ENCODE results near the gene GTPBP3.
"Not testable (repeated sequence)": the region's sequence is repeated elsewhere in the genome, so short reads cannot be mapped to it uniquely, and the experiment has no call there.

GTPBP3 gene, protein sequence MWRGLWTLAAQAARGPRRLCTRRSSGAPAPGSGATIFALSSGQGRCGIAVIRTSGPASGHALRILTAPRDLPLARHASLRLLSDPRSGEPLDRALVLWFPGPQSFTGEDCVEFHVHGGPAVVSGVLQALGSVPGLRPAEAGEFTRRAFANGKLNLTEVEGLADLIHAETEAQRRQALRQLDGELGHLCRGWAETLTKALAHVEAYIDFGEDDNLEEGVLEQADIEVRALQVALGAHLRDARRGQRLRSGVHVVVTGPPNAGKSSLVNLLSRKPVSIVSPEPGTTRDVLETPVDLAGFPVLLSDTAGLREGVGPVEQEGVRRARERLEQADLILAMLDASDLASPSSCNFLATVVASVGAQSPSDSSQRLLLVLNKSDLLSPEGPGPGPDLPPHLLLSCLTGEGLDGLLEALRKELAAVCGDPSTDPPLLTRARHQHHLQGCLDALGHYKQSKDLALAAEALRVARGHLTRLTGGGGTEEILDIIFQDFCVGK

DNA sequence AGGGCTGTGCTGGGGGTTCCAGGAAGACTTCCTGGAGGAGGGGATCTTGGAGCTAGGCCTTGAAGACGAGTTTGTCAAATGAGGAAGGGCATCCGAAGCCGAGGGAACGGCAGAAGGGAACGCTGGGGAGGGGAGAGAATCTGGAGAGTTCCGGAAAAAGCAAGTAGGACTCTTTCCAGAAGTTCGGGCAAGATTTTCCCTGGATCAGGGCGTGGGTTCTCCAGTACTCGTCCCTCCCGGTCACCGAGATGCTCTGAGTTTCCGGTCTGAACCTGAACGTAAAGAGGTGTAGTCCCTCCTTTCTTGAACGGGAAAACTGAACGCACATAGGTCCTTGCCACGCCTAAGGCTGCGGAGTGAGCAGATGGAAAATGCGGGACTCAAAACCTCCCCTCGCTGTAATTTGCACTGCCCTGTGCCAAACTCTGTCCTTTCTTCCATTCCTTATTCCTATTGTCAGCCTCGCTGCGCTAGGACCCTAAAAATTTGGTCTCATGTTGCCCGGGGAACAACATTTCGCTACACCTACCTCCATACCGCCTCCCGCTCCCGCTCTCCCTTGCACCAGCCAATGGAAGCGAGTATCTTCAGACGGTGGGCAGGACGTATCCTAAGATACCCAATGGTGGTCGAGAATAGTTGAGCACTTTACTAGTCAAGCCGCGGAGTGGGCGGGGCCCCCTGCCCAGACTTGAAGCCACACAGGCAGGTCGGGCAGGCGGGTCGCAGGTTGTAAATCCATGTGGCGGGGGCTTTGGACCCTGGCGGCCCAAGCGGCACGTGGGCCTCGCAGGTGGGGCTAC is at the start of gene GTPBP3:
TSS of gene GTPBP3 (plus strand) at position 682 of the 803 bp plus-strand sequence. CDS start at position 741, 59 bp downstream.
- DNase-seq (ENCODE audit: low read depth), result peak; percentile 98

DNA sequence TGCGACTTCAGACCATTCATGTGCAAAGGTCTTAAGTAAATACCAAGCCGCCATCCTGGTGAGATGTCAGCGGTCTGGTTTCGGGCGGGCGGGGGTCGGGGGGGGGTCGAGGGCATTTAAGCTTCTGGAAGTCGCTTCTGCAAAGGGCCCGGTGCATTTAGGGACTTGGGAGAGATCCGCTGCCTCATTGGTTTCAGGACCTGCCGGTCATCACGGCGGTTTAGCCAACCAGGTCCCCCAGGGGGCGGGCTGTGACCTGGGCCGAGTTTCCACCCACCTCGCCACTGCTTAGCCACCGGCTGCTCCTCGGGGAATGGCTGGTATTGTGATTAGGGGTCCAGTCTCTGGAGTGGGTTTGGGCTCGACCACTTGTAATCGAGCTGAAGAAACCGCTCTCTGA is 47.9 kb upstream of the GTPBP3 start:
- peak; percentile 82 for DNase-seq (ENCODE audit: low read depth)

DNA sequence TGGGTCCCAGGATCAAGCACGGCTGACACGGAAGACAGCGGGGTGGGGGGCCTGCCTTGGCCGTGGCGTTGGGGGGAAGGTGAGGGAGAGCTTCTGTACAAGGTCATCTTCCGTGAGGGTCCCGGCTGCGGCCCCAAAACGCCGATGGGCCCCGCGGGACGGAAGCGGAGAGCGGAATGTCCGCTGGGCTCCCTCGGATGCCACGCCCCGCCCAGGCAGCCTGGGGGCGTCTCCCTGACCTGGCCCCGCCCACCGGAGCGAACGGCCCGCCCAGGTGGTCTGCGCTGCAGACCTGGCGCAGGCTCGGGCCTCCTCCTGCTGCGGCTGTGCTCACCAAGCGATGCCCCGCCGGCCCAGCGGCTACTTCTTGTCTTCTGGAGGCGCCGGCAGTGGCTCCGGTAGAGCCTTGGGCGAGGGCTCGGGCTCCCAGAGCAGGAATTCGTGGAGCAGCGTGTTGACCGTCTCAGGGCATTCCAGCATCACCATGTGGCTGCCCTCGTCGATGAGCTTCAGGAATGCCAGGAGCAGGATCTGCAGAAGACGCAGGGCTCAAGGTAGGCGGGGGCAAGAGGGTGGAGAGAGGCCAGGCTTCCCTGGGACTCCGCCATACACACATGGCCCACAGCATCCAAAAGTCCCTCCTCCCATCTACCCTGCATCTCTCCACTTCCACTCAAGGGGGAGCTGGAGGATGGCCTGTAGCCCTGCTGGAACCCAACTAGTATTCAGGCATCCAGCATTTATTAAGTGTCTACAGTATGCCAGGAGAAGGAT is 44.9 kb upstream of the GTPBP3 start:
- DNase-seq (ENCODE audit: low read depth), result peak; percentile 91

DNA sequence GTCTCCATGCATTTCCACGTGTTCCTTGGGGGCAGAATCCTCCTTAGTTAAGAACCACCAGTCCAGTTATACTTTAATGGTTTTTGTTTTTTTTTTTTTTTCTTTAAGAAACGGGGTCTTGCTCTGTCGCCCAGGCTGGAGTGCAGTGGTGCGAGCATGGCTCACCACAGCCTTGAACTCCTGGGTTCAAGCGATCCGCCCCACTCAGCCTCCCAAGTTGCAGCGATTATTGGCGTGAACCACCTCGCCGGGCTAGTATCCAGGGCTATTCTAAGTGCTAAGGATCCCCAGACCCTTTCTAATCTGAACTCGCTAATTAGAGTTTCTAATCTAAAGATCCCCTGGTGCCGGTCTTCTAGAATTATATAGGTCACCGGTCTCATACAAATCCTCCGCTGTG is 43.7 kb upstream of the GTPBP3 start:
- DNase-seq (ENCODE audit: low read depth), result no peak

DNA sequence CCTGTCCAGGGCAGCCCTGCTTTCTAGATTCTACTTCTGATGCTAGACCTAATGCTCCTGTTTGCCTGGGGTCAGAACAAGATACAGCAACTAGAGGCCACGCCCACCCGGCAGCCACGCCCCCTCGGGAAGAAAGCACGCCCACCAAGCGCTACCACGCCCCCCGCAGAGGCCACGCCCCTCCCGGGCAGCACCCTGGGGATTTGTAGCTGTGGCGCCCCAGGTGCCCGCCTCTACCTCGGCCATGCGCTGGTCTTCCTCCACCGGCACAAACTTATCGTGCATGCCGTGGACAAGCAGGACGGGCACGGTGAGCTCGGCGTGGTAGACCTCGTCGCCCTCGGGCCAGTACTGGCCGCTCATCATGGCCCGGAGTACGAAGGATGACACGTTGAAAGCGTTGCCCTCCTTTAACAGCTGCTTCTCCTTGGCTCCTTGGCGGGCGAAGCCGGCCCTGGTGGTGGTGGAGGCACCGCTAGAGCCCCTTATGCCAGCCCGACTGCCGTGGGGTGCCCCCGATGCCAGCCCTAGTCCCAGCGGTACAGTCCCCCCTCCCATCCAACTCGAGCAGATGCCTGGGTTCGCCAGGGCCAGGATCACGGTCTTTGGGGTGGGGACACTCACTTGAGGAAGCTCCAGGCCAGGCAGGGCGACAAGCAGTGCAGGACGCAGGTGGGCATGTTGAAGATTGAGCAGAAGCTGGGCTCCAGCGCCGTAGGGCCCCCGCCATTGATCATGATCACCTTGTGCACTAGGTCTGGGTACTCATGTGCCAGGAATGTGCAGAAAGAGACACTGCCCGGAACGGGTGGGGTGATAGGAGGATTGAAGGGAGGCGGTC is 43.1 kb upstream of the GTPBP3 start:
- DNase-seq (ENCODE audit: low read depth), result peak; percentile 46

DNA sequence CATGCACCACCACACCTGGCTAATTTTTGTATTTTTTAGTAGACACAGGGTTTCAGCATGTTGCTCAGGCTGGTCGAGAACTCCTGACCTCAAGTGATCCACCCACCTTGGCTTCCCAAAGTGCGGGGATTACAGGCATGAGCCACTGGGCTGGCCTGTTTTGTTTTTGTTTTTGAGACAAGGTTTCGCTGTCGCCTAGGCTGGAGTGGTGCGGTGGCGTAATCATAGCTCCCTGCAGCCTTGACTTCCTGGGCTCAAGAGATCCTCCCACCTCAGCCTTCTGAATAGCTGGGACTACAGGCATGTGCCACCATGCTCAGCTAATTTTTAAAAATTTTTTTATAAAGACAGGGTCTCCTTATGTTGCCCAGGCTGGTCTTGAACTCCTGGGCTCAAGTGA is 41.8 kb upstream of the GTPBP3 start:
- not testable (repeated sequence) for DNase-seq (ENCODE audit: low read depth)

DNA sequence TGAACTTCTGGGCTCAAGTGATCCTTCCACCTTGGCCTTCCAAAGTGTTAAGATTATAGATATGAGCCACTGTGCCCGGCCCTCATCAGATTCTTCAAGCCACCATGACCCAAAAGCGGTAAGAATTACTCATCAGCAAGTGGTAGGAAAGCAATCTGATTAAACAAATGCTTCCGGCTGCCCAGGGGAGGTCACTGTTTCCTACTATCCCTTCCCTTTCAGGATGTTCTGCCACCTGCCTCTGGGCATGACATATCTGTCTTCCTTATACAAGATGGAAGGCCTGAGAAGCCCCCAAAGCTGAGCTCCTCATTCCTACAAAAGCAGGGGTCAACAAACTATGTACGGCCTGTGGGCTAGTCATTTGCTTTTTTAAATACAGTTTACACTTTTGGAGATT is 41.1 kb upstream of the GTPBP3 start:
- DNase-seq (ENCODE audit: low read depth), result peak; percentile 63

DNA sequence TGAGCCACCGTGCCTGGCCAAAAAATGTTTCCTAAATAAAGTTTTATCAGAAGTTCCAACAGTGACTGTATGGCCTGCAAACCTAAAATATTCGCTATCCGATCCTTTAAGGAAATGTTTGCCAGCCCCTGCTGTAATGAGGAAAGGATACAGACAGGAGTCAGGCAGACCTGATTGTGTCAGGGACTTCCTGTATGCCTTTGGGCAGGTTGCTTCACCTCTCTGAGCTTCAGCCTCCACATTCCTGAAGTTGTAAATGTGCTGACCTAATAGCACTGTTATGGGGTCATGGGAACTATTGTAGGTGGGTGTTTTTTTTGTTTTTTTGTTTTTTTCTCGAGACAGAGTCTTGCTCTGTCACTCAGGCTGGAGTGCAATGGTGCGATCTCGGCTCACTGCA is 40.4 kb upstream of the GTPBP3 start:
- DNase-seq (ENCODE audit: low read depth), result peak; percentile 23

DNA sequence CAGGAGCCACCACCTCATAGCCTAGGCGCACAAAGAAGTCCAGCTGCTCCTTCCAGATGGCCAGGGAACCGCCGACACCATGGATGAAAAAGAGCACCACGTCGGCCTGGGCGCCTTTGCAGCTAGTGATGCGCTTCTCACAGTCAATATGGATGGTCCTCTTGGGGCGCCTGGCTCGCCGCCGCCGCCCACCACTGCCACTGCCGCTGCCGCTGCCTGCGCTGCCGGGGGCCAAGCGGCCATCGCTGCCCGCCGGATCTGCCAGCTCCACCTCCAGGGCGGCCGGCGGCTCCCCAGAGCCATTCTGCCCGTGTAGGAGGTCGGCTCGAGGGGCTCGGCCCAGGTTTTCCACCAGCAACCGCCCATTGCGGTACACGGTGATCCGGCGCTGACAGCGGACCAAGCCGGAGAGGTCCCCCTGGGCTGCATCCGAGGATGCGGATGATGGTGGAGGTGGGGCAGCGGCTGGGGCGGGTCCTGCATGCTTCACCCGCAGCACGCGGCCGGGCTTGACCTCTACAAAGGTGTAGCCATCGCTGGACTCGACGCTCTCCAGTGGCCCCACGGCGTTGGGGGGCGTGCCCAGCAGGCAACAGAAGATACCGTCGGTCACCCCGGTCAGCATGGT is 36.2 kb upstream of the GTPBP3 start:
- DNase-seq (ENCODE audit: low read depth), result no peak

DNA sequence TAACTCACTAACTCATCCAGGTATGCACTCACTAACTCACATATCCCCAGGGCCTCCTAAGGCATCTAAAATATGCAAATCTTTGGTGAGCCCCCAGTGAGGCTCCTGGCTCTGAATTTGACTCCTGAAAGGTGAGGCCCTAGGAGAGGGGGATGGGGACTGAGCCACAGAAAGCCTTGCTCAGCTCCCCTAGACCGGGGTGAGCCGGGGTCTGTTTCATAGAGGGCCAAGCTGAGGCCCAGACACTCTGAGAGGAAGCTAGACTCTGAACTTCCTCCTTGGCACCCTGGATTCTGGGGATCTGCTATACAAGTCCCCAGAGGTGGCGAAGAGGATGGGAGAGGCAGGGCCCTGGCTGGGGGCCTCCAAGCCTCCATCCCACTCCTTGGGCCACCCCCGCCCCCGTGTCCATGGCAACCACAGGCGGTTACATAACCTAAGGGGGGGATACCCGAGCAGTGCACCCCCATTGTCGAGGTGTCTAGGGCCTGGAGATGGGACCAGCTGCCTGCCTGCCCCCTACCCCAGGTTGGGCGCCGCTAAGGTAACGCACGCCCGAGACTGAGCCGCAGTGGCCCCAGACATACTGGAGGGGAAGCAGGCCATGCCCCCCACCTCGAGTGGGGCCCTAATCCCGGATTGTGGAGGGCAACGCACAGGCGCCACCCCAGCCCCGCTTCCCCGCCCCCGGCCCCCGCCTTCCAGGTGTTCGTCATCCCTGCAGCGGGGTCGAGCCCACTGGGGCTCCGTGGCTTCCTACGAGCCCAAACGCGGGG is 34.8 kb upstream of the GTPBP3 start:
- DNase-seq (ENCODE audit: low read depth), result no peak

DNA sequence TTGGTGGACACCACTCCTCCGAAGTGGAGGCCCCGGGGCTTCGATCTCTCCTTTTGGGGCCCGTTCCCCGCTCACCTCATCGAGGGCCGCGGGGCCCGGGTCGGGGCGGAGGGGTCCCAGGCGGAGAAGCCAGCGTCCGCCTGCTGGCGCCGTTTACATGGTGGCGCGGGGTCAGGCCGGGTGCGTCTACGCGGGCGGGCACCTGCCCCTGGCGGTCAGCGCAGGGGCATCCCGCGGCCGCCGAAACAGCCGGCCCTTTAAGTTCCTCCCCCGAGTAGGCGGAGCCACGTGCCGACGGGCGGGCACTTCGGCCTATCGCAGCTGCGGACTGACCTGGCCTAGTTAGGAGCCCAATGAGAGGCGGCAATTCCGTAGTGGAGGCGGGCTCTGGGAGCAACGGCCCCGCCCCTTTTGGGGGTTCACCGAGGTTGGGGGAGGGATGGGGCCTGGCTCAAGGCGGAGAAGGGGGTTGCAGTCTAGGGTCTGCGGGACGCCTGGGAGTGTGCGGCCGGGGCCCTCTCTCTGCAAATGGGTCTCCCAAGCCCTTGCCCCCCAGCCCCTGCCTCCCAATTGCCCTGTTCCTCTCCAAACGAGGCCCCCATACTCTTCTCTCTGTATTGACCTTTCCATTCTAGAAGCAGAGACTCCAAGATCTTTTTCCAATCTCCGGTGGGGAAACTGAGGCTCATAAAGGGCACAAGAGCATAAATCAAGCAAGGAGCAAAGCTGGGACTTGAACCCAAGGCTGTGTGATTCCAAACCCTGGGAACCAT is 34.0 kb upstream of the GTPBP3 start, which contains the start of gene ABHD8:
TSS of gene ABHD8 (minus strand) at position 259 of the 773 bp plus-strand sequence. CDS start 1,809 bp downstream, outside the sequence.
- DNase-seq (ENCODE audit: low read depth), result peak; percentile 92

DNA sequence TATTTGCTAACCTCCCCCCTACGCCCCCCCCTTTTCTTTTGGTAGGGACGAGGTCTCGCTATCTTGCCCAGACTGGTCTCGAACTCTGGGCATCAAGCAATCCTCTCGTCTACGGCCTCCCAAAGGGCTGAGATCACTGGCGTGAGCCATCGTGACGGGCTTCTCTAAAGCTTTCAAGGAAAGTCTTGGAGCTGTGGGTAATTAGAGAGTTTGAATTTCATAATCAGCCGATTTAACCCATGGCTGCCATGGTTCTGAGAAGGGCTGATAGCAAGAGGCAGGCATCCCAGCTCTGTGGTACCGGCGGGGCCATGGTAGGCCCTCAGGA is 33.4 kb upstream of the GTPBP3 start:
- DNase-seq (ENCODE audit: low read depth), result no peak

DNA sequence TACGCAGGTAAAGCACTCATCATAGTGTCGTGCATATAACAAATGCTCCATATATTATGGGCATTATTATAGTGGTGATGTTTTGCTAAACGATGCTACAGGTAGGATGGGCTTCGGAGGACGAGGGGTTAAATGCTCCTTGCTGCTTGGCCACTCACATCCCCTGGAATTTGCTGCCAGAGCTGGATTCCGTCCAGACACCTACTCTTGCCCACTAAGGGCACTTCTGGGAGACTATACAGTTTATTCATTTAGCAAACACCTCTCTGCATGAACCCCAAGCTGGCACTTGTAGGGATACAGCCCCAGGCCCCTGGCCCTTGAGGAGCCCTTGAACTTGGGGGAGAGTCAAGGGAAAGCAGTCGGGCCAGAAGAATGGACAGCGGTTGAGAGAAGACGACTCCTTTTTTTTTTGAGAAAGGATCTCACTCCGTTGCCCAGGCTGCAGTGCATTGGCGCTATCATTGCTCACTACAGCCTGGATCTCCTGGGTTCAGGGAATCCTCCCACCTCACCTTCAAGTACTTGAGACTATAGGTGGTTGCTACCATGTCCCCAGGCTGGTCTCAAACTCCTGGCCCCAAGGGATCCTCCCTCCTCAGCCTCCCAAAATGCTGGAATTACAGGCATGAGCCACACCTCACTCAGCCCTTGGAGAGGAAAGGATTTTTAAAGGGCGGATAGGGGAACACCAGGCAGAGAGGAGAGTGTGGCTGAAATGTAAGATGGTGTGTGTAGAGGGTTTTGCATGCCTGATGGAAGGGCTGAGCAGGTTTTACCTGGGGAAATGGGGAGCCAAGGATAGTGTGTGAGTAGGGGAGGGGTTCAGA is 32.8 kb upstream of the GTPBP3 start:
- DNase-seq (ENCODE audit: low read depth), result no peak

DNA sequence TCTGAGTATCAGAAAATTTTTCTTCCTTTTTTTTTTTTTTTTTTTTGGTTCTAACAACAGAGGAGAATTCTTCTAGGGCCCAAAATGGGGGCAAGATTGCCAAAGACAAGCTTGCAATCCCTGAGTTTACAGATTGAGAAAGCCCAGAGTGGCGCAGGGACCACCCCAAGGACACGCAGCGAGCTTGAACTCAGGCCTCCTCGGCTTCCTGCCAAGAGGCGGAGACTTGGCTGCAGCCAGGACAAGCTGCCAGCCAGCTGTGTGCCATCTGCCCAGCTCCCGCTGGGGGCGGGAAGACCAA is 32.2 kb upstream of the GTPBP3 start:
- no peak for DNase-seq (ENCODE audit: low read depth)

DNA sequence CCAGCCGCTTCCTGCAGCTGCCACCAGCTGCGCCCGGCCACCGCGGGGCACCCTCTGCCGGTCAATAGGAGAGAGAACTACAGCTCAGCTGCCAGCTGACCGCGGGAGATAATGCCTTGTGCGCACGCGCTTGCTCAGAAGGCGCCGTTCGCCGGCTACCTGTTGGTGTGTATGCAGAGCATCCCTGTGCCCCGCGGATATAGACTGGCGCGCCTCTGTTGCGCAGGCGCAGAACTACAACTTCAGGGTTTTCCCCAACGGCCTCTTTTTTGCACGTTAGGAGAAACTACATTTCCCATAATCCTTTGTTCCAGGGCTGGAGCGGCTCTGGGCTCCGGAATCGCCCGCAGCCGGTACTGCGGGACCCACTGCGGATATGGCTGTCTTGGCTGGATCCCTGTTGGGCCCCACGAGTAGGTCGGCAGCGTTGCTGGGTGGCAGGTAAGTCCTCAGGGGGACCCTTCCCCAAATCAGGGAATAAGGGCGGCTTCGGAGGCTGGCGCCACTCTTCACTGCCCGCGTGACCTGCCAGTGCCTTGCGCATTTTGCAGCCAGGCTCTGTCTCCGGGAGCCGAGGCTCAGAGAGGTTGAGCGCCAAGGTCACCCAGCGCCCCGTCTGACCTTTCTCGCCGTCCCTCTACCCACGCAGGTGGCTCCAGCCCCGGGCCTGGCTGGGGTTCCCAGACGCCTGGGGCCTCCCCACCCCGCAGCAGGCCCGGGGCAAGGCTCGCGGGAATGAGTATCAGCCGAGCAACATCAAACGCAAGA is 31.7 kb upstream of the GTPBP3 start, which contains the start of gene MRPL34:
TSS of gene MRPL34 (plus strand) at position 356 of the 768 bp plus-strand sequence. CDS start at position 377, 21 bp downstream.
- peak; percentile 99 for DNase-seq (ENCODE audit: low read depth)

DNA sequence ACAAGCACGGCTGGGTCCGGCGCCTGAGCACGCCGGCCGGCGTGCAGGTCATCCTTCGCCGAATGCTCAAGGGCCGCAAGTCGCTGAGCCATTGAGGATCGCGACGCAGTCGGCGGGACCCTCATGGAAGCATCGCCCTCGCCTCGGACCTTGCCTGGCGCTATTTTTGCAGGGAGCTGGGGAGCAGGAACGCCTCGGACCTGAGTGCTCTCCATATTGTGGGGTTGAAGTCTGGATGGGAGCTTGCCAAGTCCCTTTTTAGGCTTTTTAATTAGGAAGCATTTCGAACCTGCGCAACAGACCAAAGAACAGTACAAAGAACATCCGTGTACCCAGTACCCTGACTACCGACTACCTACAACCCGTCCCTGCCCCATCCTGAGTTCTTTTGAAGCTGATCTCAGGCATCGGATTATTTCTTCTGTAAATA is 31.1 kb upstream of the GTPBP3 start:
- DNase-seq (ENCODE audit: low read depth), result no peak

DNA sequence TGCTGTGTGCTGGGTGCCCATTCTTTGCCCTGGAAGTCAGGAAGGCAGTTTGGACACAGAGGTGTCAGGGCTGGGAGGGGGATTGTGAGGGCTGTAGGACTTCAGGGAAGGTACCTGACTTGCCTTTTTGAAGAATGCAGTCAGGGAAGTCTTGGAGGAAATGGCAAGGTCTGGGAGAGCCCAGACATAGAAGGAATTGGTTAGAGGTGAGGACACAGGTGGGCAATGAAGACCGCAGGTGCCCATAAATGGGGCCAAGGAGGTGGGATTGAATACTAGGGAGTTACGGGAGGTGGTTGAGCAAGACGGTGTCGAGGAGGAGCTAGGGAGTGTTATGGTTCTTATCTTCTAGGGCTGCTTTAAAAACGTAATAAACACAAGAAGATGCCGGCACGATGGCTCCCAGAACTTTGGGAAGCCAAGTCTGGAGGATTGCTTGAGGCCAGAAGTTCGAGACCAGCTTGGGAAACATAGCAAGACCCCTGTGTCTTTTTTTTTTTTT is 29.4 kb upstream of the GTPBP3 start:
- no peak for DNase-seq (ENCODE audit: low read depth)

All from EH (cell line).